Measurements from ENCODE around the gene PREP.
"Not testable (repeated sequence)": the region's sequence is repeated elsewhere in the genome, so short reads cannot be mapped to it uniquely, and the experiment has no call there.

Gene PREP

GRCh38 chr6:105402939-105403935, at the start of gene PREP:
PREP (minus strand) TSS chr6:105403082; CDS start chr6:105402891, 191 bp downstream.
- peak; percentile 87 for DNase-seq (ENCODE audit: low read depth)

GRCh38 chr6:105452376-105452775, 49.5 kb upstream of the PREP start:
- DNase-seq (ENCODE audit: low read depth), result no peak

GRCh38 chr6:105449756-105450390, 47.0 kb upstream of the PREP start:
- DNase-seq (ENCODE audit: low read depth), result no peak

- no peak for DNase-seq (ENCODE audit: low read depth)
These were observed 42.6 kb upstream of the PREP start for GRCh38 chr6:105445481-105445880.

- DNase-seq (ENCODE audit: low read depth), result no peak
These were observed 41.1 kb upstream of the PREP start for GRCh38 chr6:105443941-105444340.

GRCh38 chr6:105442369-105442768, 39.5 kb upstream of the PREP start:
- DNase-seq (ENCODE audit: low read depth), result no peak

GRCh38 chr6:105437236-105437635, 34.4 kb upstream of the PREP start:
- no peak for DNase-seq (ENCODE audit: low read depth)

- DNase-seq (ENCODE audit: low read depth), result no peak
These were observed 30.8 kb upstream of the PREP start for GRCh38 chr6:105433723-105434122.

GRCh38 chr6:105432797-105433196, 29.9 kb upstream of the PREP start:
- no peak for DNase-seq (ENCODE audit: low read depth)

GRCh38 chr6:105431226-105431625, 28.3 kb upstream of the PREP start:
- DNase-seq (ENCODE audit: low read depth), result no peak

GRCh38 chr6:105430685-105431084, 27.8 kb upstream of the PREP start:
- no peak for DNase-seq (ENCODE audit: low read depth)

- no peak for DNase-seq (ENCODE audit: low read depth)
These were observed 26.8 kb upstream of the PREP start for GRCh38 chr6:105429676-105430075.

- no peak for DNase-seq (ENCODE audit: low read depth)
These were observed 25.6 kb upstream of the PREP start for GRCh38 chr6:105428342-105428957.

GRCh38 chr6:105424175-105424783, 21.4 kb upstream of the PREP start:
- peak; percentile 37 for DNase-seq (ENCODE audit: low read depth)

GRCh38 chr6:105416971-105417370, 14.1 kb upstream of the PREP start:
- DNase-seq (ENCODE audit: low read depth), result not testable (repeated sequence)

GRCh38 chr6:105409734-105410133, 6.9 kb upstream of the PREP start:
- no peak for DNase-seq (ENCODE audit: low read depth)

GRCh38 chr6:105402090-105402938, 568 bp downstream of the PREP start:
- DNase-seq (ENCODE audit: low read depth), result peak; percentile 4

GRCh38 chr6:105401247-105402089, 1.4 kb downstream of the PREP start:
- no peak for DNase-seq (ENCODE audit: low read depth)

- no peak for DNase-seq (ENCODE audit: low read depth)
These were observed 2.4 kb downstream of the PREP start for GRCh38 chr6:105400501-105400900.

GRCh38 chr6:105398859-105399258, 4.0 kb downstream of the PREP start:
- DNase-seq (ENCODE audit: low read depth), result no peak
